Measurements from ENCODE around the gene GAST. TPM values are rescaled to one million over a fixed set of nuclear protein-coding genes. Genes with fewer than 3 reads are reported as not detected.

The GAST gene
- total and polyA plus RNA-seq, 2 of the 4 experiments (the other 2 are of a cell fraction): not detected

DNA sequence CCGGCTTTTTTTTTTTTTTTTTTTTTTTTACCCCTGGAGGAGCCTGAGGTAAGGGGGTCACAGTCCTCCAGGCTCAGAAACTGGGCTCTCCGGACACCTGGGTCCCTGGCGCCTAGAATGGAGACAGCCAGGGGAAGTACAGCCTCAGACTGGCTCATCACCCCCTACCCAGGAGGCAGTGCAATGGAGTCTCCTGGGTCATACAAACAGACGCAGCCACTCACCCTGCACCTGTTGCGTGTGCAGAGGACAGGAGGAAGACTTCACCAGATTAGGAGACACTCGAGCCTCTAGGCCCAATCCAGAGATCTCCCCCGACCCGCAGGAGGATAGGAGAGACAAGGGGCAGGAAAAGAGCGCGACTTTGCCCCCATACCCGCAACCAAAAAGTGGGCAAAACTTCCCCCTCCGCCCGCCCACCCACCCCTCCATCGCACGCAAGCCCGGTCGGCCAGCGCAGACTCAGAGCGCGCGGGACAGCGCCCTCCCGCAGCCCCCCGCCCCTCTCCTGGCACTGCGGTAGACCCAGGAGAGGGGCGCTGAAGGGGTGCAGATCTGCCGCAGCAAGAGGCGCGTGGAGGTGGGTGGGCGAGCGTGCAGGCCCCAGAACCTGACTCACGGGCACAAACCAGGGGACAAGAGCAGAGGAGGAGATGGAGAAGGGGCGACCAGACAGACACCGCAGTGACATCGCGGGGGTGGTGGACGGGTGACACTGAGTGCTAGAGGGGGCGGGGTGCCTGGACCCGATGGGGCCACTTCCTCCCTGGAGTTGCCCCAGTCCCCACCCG lies 21.4 kb downstream of the GAST start:
- no peak overlapping the region for H3K9ac ChIP-seq (ENCODE audit: low read depth, low read length)
- peak overlapping the region; percentile 32 for H2AFZ ChIP-seq (replicated peaks; ENCODE audit: low read length, poor library complexity)

More for the DNA sequence above, 21.4 kb downstream of the GAST start:
- no peak overlapping the region for H2BK15ac ChIP-seq (ENCODE audit: low read depth, low read length)
- peaks cover 69% of the 10 kb centered on the region for H3K27me3 ChIP-seq (ENCODE audit: control insufficient read depth, insufficient read depth, low read length)
- BruUV-seq (replicated peaks): no TSS peak
- intact Hi-C loops (cut with micrococcal nuclease) (no loop called here), dilution Hi-C loops (cut with HindIII; ENCODE audit: low sequenced_read_pairs, unreplicated experiment) (no loop called here), in situ Hi-C loops (cut with MboI; ENCODE audit: low sequenced_read_pairs) (loop anchor here (10.0 kb wide), 1 partner anchor 231 kb away; the partner anchor contains the start of gene CNP)
- no peak overlapping the region for H3K27ac ChIP-seq (ENCODE audit: insufficient read depth, low read length)
- no peak overlapping the region for H2AK5ac ChIP-seq (ENCODE audit: low read depth, low read length)
- ATAC-seq (ENCODE audit: low read depth): no peak
- no peak overlapping the region for H4K5ac ChIP-seq (ENCODE audit: low read depth, low read length)
- H3K4me3 ChIP-seq (ENCODE audit: insufficient read depth, low read depth, low read length): peak overlapping the region; percentile 35; the same call in 1 of the 2 replicates
- CTCF ChIA-PET: no interaction called here
- H3K4me1 ChIP-seq (ENCODE audit: control insufficient read depth, insufficient read depth, low read length): no peaks in the 10 kb centered on the region; the same call in 1 of the 2 replicates
- H3K56ac ChIP-seq (ENCODE audit: extremely low read depth, insufficient read depth, low read length): no peak overlapping the region
- TF ChIP-seq BHLHE40 (IDR thresholded peaks at IDR 0.05; ENCODE audit: low read depth, low read length): no peak
- no peak for TF ChIP-seq USF2 (IDR thresholded peaks at IDR 0.05; ENCODE audit: low read depth, low read length)
- TF ChIP-seq NFE2L2 (IDR thresholded peaks at IDR 0.05; ENCODE audit: low read depth, low read length): no peak
- no peak for TF ChIP-seq RFX5 (IDR thresholded peaks at IDR 0.05; ENCODE audit: low read depth, low read length)
- TF ChIP-seq CHD1 (IDR thresholded peaks at IDR 0.05; ENCODE audit: low read depth, low read length): no peak
- TF ChIP-seq CEBPB (IDR thresholded peaks at IDR 0.05; ENCODE audit: low read depth, low read length): no peak
- TF ChIP-seq MAZ (IDR thresholded peaks at IDR 0.05; ENCODE audit: borderline replicate concordance, low read depth, low read length): no peak
- TF ChIP-seq MAFK (IDR thresholded peaks at IDR 0.05; ENCODE audit: low read depth, low read length): no peak
- TF ChIP-seq, protein P1, sequence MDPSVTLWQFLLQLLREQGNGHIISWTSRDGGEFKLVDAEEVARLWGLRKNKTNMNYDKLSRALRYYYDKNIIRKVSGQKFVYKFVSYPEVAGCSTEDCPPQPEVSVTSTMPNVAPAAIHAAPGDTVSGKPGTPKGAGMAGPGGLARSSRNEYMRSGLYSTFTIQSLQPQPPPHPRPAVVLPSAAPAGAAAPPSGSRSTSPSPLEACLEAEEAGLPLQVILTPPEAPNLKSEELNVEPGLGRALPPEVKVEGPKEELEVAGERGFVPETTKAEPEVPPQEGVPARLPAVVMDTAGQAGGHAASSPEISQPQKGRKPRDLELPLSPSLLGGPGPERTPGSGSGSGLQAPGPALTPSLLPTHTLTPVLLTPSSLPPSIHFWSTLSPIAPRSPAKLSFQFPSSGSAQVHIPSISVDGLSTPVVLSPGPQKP (IDR thresholded peaks at IDR 0.05; ENCODE audit: borderline replicate concordance, low read depth, low read length): no peak
- H3K9me3 ChIP-seq (ENCODE audit: control insufficient read depth, insufficient read depth, low read length): no peaks in the 10 kb centered on the region
- no peak overlapping the region for H2BK120ac ChIP-seq (ENCODE audit: low read depth, low read length)
- H2BK5ac ChIP-seq (ENCODE audit: low read depth, low read length, poor library complexity, severe bottlenecking): no peak overlapping the region
- no peak for DNase-seq
- H2AK9ac ChIP-seq (replicated peaks; ENCODE audit: low read depth, low read length, poor library complexity): no peak overlapping the region
- H3K4me2 ChIP-seq (ENCODE audit: low read depth, low read length): peak overlapping the region; percentile 92; the same call in 1 of the 2 replicates
- no peak overlapping the region for H3K18ac ChIP-seq (ENCODE audit: low read depth, low read length)
- no peak overlapping the region for H2BK20ac ChIP-seq (ENCODE audit: low read depth, low read length)
- H4K8ac ChIP-seq (ENCODE audit: low read depth in 2 of 2, low read length in 2 of 2): no peak overlapping the region
- no CpG with 5 or more reads among the region's 40 CpGs for WGBS, 2 experiments (ENCODE audit: extremely low coverage in 2 of 2, insufficient read length in 1 of 2)
- no peak overlapping the region for H3K4ac ChIP-seq (ENCODE audit: low read depth, low read length)
- no peaks in the 10 kb centered on the region for H3K36me3 ChIP-seq (ENCODE audit: control insufficient read depth, insufficient read depth, low read length)
- no peak overlapping the region for H3K14ac ChIP-seq (replicated peaks; ENCODE audit: low read depth, low read length)
- no peaks in the 10 kb centered on the region for H3K79me1 ChIP-seq (ENCODE audit: low read depth in 1 of 2, low read length in 2 of 2)
- H4K20me1 ChIP-seq (ENCODE audit: insufficient read depth, low read length): no peaks in the 10 kb centered on the region
- no peaks in the 10 kb centered on the region for H3K9me1 ChIP-seq (ENCODE audit: insufficient read depth, low read length)
- POLR2A ChIA-PET (ENCODE audit: unreplicated experiment): interaction anchor here (0.6 kb wide), 1 partner anchor 44 kb away, joined by 10 read pairs; no protein-coding TSS in a partner anchor
- H3K23ac ChIP-seq (ENCODE audit: low read depth, low read length): no peak overlapping the region
- no peak overlapping the region for H4K91ac ChIP-seq (ENCODE audit: insufficient read depth, low read depth, low read length)
